ENCODE measurements around the gene NMUR2.
A peak's percentile ranks its signal among the peaks of the same experiment; 100 is the strongest.

The NMUR2 gene

DNA sequence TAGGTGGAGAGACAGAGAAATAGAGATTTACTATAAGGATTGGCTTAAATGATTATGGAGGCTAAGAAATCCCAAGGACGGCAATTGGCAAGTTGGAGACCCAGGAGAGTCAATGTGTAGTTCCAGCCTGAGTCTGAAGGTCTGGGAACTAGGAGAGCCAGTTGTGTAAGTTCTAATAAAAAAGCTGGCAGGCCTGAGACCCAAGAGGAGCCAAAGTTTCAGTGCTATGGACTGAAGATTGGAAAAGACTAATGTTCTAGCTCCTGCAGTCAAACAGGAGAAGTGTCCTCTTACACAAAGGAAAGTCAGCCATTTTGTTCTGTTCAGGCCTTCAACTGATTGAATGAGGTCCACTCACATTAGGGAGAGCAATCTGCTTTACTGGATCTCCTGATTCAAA is 50.0 kb downstream of the NMUR2 start:
- no peaks in the 10 kb centered on the region for H3K36me3 Mint-ChIP-seq (ENCODE audit: low read depth)
- H3K27me3 Mint-ChIP-seq (ENCODE audit: low read depth): no peaks in the 10 kb centered on the region
- H3K4me1 Mint-ChIP-seq: peaks cover 24% of the 10 kb centered on the region
- TF ChIP-seq, protein P1, sequence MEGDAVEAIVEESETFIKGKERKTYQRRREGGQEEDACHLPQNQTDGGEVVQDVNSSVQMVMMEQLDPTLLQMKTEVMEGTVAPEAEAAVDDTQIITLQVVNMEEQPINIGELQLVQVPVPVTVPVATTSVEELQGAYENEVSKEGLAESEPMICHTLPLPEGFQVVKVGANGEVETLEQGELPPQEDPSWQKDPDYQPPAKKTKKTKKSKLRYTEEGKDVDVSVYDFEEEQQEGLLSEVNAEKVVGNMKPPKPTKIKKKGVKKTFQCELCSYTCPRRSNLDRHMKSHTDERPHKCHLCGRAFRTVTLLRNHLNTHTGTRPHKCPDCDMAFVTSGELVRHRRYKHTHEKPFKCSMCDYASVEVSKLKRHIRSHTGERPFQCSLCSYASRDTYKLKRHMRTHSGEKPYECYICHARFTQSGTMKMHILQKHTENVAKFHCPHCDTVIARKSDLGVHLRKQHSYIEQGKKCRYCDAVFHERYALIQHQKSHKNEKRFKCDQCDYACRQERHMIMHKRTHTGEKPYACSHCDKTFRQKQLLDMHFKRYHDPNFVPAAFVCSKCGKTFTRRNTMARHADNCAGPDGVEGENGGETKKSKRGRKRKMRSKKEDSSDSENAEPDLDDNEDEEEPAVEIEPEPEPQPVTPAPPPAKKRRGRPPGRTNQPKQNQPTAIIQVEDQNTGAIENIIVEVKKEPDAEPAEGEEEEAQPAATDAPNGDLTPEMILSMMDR (IDR thresholded peaks at IDR 0.05; ENCODE audit: unreplicated experiment in 3 of 3): no peak
- no peaks in the 10 kb centered on the region for H3K9me3 Mint-ChIP-seq
- peak overlapping the region in 1 of 3 experiments; percentile 0 for H3K27ac Mint-ChIP-seq
- H3K4me3 Mint-ChIP-seq: no peak overlapping the region

DNA sequence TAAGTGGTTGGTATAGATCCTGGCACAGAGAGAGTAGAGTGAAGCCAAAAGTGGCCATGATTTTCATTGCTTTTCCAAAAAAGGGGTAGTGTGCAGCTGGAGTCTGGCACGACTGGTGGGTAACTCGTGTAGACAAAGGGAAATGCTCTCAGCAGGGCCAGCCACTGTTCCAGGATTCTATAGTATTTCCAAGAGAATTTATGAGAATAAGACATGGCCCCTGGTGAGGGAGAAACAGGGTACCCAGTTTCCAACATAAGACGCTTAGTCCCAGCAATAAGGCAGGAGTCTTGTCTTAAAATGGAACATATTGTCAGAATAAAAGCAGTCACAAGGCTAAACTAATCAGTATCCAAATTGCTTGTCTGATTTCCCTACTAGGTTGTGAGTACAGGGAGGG is 52.1 kb downstream of the NMUR2 start:
- Mint-ChIP-seq H3K36me3 (ENCODE audit: low read depth) (no peaks in the 10 kb centered on the region), H3K27ac (no peak overlapping the region), H3K4me1 (peaks cover 8% of the 10 kb centered on the region), H3K9me3 (no peaks in the 10 kb centered on the region), H3K27me3 (ENCODE audit: low read depth) (peaks cover 3% of the 10 kb centered on the region), H3K4me3 (no peak overlapping the region)
- TF ChIP-seq, protein P1 (IDR thresholded peaks at IDR 0.05; ENCODE audit: unreplicated experiment in 3 of 3): no peak

DNA sequence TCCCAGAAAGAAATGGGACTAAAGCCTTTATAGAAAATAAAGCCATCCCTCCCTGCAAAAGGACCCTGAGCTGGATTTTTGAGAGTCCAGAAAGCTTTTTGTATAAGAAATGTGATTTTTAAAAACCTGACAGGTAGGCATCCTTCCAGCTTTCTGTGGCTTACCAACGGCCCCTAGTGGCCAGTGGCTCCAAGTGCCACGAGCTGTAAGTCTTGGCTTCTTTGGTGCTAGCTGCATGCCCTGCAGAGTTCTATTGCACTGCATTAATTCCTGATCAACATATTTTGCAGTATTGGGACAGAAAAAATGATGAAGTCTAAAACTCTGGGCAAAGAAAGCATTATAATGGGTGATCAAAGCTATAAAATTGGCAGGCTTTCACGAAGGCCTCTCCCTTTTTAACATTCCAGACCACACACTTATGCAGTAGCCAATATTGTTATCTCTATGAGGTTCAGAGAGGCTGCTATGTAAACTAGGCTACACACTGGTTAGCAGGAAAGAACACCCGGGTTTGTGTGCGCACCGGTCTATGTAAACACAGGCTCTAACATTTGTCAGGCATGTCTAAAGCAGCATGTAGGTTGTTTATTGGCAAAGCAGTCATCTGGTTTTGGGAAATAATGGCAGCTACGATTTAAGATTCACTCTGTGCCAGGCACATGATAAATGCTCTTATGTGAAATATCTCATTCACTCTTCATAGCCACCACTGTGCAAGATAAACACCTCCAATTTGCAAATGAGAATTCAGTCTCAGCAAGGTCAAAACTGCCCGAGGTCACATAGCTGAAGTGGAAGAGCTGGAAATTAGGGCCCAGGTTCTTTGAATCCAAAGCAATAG is 55.2 kb downstream of the NMUR2 start:
- Mint-ChIP-seq H3K27ac (no peak overlapping the region), H3K4me3 (no peak overlapping the region), H3K9me3 (peaks cover 3% of the 10 kb centered on the region), H3K4me1 (peaks cover 8% of the 10 kb centered on the region), H3K27me3 (ENCODE audit: low read depth) (peaks cover 3% of the 10 kb centered on the region), H3K36me3 (ENCODE audit: low read depth) (no peaks in the 10 kb centered on the region)
- TF ChIP-seq, protein P1 (IDR thresholded peaks at IDR 0.05; ENCODE audit: unreplicated experiment in 3 of 3): peak; percentile 76 to 81 (median 81)

Measured in nephron (organoid).